MCF 10A (cell line): ENCODE measurements around the gene TLCD3B. TPM values are rescaled to one million over a fixed set of nuclear protein-coding genes. Genes with fewer than 3 reads are reported as not detected.
A peak's percentile ranks its signal among the peaks of the same experiment; 100 is the strongest.

ENCODE experiments used
- BruUV-seq: library from RNA; stranded (reverse); fragments of 400-500 nt; replicated peaks from 2 replicates; lab custom pipeline; 2021; lab: Mats Ljungman, UMichigan
- CTCF ChIA-PET: fragments of 300-600 bp; sonication (Branson Sonifier 250); formaldehyde crosslinking; extraction: SDS; loops from one replicate; lab custom pipeline; 2021; ENCODE audit warnings: antibody characterized with exemption, inconsistent platforms; lab: Yijun Ruan, JAX
- POLR2A ChIA-PET: fragments of 300-600, 350-650 bp; sonication (Branson Sonifier 250); formaldehyde crosslinking; extraction: SDS; loops from one replicate; lab custom pipeline; 2020; ENCODE audit warnings: antibody characterized with exemption, inconsistent platforms; lab: Yijun Ruan, JAX
- DNase-seq: peaks from one replicate; pipeline ENCODE4 v3.0.0-alpha.2; 2018; ENCODE audit not compliant: unreplicated experiment
- H3K27ac Mint-ChIP-seq: one replicate; pipeline ENCODE4 v1.8.0; 2022; ENCODE audit warnings: mild to moderate bottlenecking, low read depth, mixed read lengths; ENCODE audit not compliant: unreplicated experiment
- H3K27me3 Mint-ChIP-seq: one replicate; pipeline ENCODE4 v1.8.0; 2022; ENCODE audit warnings: mixed read lengths; ENCODE audit not compliant: insufficient read depth, unreplicated experiment
- H3K36me3 Mint-ChIP-seq: one replicate; pipeline ENCODE4 v1.8.0; 2022; ENCODE audit warnings: mild to moderate bottlenecking, moderate library complexity, mixed read lengths; ENCODE audit not compliant: insufficient read depth, unreplicated experiment
- H3K4me1 Mint-ChIP-seq: one replicate; pipeline ENCODE4 v1.8.0; 2022; ENCODE audit warnings: mixed read lengths; ENCODE audit not compliant: insufficient read depth, unreplicated experiment
- H3K4me3 Mint-ChIP-seq: one replicate; pipeline ENCODE4 v1.8.0; 2022; ENCODE audit warnings: mild to moderate bottlenecking, moderate library complexity, mixed read lengths; ENCODE audit not compliant: unreplicated experiment
- H3K9me3 Mint-ChIP-seq: one replicate; pipeline ENCODE4 v1.8.0; 2022; ENCODE audit warnings: mixed read lengths; ENCODE audit not compliant: unreplicated experiment
- CTCF ChIP-seq: fragments of 200-600 bp; IDR thresholded peaks from one replicate; pipeline ENCODE4 v1.8.0; 2022; ENCODE audit warnings: antibody characterized with exemption, mild to moderate bottlenecking; ENCODE audit not compliant: unreplicated experiment
- intact Hi-C: fragments of 100-400 bp; cut with micrococcal nuclease; formaldehyde crosslinking; loops from 2 replicates; pipeline ENCODE4 v1.14.1; 2022
- total RNA-seq: library from RNA; stranded (reverse); gene quantifications from 2 replicates; pipeline ENCODE4 v1.2.3, GENCODE V29; 2022

Gene TLCD3B
- total RNA-seq, 1 experiment from 2014 or later = 0.21 TPM

- no TSS peak for BruUV-seq
- Mint-ChIP-seq H3K9me3 (no peaks in the 10 kb centered on the region), H3K27me3 (no peaks in the 10 kb centered on the region), H3K36me3 (peaks cover 50% of the 10 kb centered on the region), H3K4me3 (no peak overlapping the region), H3K4me1 (peaks cover 27% of the 10 kb centered on the region), H3K27ac (no peak overlapping the region)
- POLR2A ChIA-PET = interaction anchor here (2.2 to 5.8 kb wide), 4 partner anchors 8 to 51 kb away, joined by 7 to 75 read pairs (median 46); partner anchors contain the start of genes HIRIP3, INO80E, KCTD13 and TMEM219
- TF ChIP-seq CTCF = no peak
- no peak for DNase-seq
- CTCF ChIA-PET = interaction anchor here (0.7 to 1.0 kb wide), 2 partner anchors 15 to 255 kb away, joined by 3 read pairs; no protein-coding TSS in a partner anchor
- intact Hi-C loops = no loop called here
These were observed 53.8 kb downstream of the TLCD3B start for GRCh38 chr16:29977063-29977825.

DNA sequence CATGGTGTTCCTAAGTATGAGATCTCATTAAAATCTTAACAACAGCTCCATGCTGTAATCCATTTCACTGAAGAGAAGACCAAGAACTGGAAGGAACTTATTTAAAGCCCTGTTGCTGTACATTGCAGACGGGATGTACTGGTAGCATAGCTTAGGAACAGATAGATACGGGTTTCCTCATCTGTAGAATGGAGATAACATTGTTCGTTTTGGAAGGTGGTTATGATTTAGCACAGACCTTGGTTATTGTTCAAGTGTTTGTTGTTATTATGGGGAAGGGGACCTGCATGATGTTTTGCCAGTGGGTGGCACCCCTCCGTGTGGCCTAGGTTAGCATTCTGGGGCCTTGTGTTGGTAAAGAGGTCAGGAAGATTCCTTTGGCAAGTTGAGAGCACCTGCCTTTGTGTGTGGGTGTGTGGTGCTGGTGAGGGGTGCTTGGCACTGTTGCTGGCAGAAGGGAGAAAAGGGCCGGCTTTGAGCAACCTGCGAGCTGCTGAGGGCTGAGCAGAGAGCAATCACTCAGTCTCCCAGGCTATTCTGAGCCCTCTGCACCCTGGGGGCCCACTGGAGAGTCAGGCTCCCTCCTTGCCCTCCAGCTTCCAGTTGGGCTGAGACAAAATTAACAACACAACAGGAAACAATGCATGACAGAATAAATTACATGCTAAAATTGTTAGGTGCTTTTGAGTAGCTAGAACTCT lies 55.1 kb downstream of the TLCD3B start:
- intact Hi-C loops = loop anchor here (2.0 kb wide), 2 partner anchors 49 to 113 kb away; partner anchors contain the start of genes CDIPT and KCTD13
- peaks cover 40% of the 10 kb centered on the region for H3K36me3 Mint-ChIP-seq

DNA sequence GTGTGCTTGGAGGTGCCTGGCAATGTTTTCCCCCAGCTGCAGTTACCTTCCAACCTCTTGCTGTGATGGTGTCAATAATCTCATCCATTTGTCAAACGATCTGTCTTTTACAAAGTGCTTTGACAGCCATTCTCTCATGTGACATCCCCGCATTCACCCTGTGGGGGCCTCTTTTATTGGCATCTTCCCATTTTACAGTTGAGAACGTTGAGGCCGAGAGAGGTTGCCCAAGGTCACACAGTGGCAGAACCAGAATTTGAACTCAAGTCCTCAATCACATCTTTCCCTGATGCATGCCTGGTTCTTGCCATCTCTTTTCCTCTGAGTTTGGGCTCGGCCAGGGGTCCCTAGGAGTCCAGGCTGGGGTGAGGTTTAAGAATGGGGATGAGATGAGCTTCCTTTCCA lies 55.9 kb downstream of the TLCD3B start:
- H3K27ac Mint-ChIP-seq = peak overlapping the region; percentile 98
- H3K4me1 Mint-ChIP-seq = peaks cover 27% of the 10 kb centered on the region
- no peaks in the 10 kb centered on the region for H3K9me3 Mint-ChIP-seq
- peaks cover 40% of the 10 kb centered on the region for H3K36me3 Mint-ChIP-seq
- intact Hi-C loops = loop anchor here (2.0 kb wide), 2 partner anchors 48 to 112 kb away; partner anchors contain the start of genes CDIPT and KCTD13
- ChIA-PET CTCF (interaction anchor here (0.5 to 1.6 kb wide), 6 partner anchors 9 to 156 kb away, joined by 3 to 5 read pairs (median 4); no protein-coding TSS in a partner anchor), POLR2A (interaction anchor here (0.6 to 5.8 kb wide), 16 partner anchors 7 to 185 kb away, joined by 3 to 75 read pairs (median 4); partner anchors contain the start of genes ALDOA, ASPHD1, HIRIP3 and INO80E)
- no peak for TF ChIP-seq CTCF
- H3K27me3 Mint-ChIP-seq = no peaks in the 10 kb centered on the region
- BruUV-seq = no TSS peak
- DNase-seq = no peak
- peak overlapping the region; percentile 96 for H3K4me3 Mint-ChIP-seq

More for the DNA sequence above, 55.1 kb downstream of the TLCD3B start:
- Mint-ChIP-seq H3K9me3 (no peaks in the 10 kb centered on the region), H3K4me3 (peak overlapping the region; percentile 96), H3K4me1 (peaks cover 27% of the 10 kb centered on the region), H3K27ac (peak overlapping the region; percentile 98), H3K27me3 (no peaks in the 10 kb centered on the region)
- TF ChIP-seq CTCF = no peak
- ChIA-PET POLR2A (interaction anchor here (0.6 to 5.8 kb wide), 11 partner anchors 9 to 225 kb away, joined by 3 to 75 read pairs (median 20); partner anchors contain the start of genes ASPHD1, HIRIP3, INO80E and KCTD13), CTCF (interaction anchor here (0.6 to 1.6 kb wide), 9 partner anchors 8 to 275 kb away, joined by 3 to 5 read pairs (median 3); no protein-coding TSS in a partner anchor)
- BruUV-seq = no TSS peak
- no peak for DNase-seq

Other genes starting within 250 kb of the TLCD3B start
- gene KIF22, start 240.5 kb downstream of the TLCD3B start, total RNA-seq = 36.3 and 53.8 TPM in 2 replicates
- 185 and 194 TPM in 2 replicates for gene MAZ, start 224.7 kb downstream of the TLCD3B start, total RNA-seq
- gene PRRT2, start 219.1 kb downstream of the TLCD3B start, total RNA-seq = 0.42 and 0.96 TPM in 2 replicates
- gene PAGR1, start 215.1 kb downstream of the TLCD3B start, total RNA-seq = 21.3 and 25.0 TPM in 2 replicates
- 56.5 and 71.9 TPM in 2 replicates for gene MVP, start 210.8 kb downstream of the TLCD3B start, total RNA-seq
- 41.3 and 42.7 TPM in 2 replicates for gene CDIPT, start 168.0 kb downstream of the TLCD3B start, total RNA-seq
- 1.9 and 3.2 TPM in 2 replicates for gene SEZ6L2, start 131.7 kb downstream of the TLCD3B start, total RNA-seq
- gene ASPHD1, start 130.8 kb downstream of the TLCD3B start, total RNA-seq = 4.8 and 5.7 TPM in 2 replicates
- 35.5 and 38.9 TPM in 2 replicates for gene KCTD13, start 105.0 kb downstream of the TLCD3B start, total RNA-seq
- gene TMEM219, start 69.2 kb downstream of the TLCD3B start, total RNA-seq = 62.1 and 68.1 TPM in 2 replicates
- 29.3 and 33.1 TPM in 2 replicates for gene TAOK2, start 57.4 kb downstream of the TLCD3B start, total RNA-seq
- gene HIRIP3, start 35.7 kb downstream of the TLCD3B start, total RNA-seq = 12.9 and 20.7 TPM in 2 replicates
- gene INO80E, start 35.0 kb downstream of the TLCD3B start, total RNA-seq = 82.0 and 90.1 TPM in 2 replicates
- 1.2 TPM in 2 replicates for gene DOC2A, start 20.2 kb downstream of the TLCD3B start, total RNA-seq
- gene C16orf92, start 8.1 kb downstream of the TLCD3B start, total RNA-seq = not detected in 2 replicates
- gene ALDOA, start 34.5 kb upstream of the TLCD3B start, total RNA-seq = 1,141 and 1,165 TPM in 2 replicates
- 93.2 and 99.7 TPM in 2 replicates for gene PPP4C, start 44.7 kb upstream of the TLCD3B start, total RNA-seq
- 0.16 and 0.47 TPM in 2 replicates for gene TBX6, start 60.7 kb upstream of the TLCD3B start, total RNA-seq
- gene YPEL3, start 64.9 kb upstream of the TLCD3B start, total RNA-seq = 8.8 and 9.2 TPM in 2 replicates
- gene GDPD3, start 82.3 kb upstream of the TLCD3B start, total RNA-seq = 0.49 and 1.5 TPM in 2 replicates
- gene MAPK3, start 91.9 kb upstream of the TLCD3B start, total RNA-seq = 11.7 and 15.0 TPM in 2 replicates
- 0.83 and 1.9 TPM in 2 replicates for gene CORO1A, start 152.3 kb upstream of the TLCD3B start, total RNA-seq
- gene BOLA2B, start 162.4 kb upstream of the TLCD3B start, total RNA-seq = 132 and 133 TPM in 2 replicates
- 21.4 and 37.1 TPM in 2 replicates for gene SLX1A, start 162.6 kb upstream of the TLCD3B start, total RNA-seq
- 13.4 TPM in 2 replicates for gene SULT1A3, start 168.0 kb upstream of the TLCD3B start, total RNA-seq
- gene NPIPB13, start 217.2 kb upstream of the TLCD3B start, total RNA-seq = 11.6 and 15.3 TPM in 2 replicates